GM12875 (cell line): ENCODE measurements around the gene TRMT2A.

Source experiments
- H3K4me3 ChIP-seq: one replicate; pipeline ENCODE4 v1.5.1; 2011; ENCODE audit warnings: low read depth, low read length, control low read depth
- CTCF ChIP-seq: IDR thresholded peaks from 2 replicates; pipeline ENCODE4 v1.5.1; 2011; ENCODE audit warnings: low read depth, mild to moderate bottlenecking, control low read depth, inconsistent platforms, low read length, moderate library complexity, borderline replicate concordance; ENCODE audit not compliant: insufficient read depth

TRMT2A gene

GRCh38 chr22:20111045-20111688, 5.9 kb downstream of the TRMT2A start:
- peak; percentile 66 for TF ChIP-seq CTCF
- H3K4me3 ChIP-seq, result no peak overlapping the region

GRCh38 chr22:20110359-20110985, 6.6 kb downstream of the TRMT2A start:
- H3K4me3 ChIP-seq, result no peak overlapping the region
- no peak for TF ChIP-seq CTCF

GRCh38 chr22:20109411-20110358, 7.3 kb downstream of the TRMT2A start:
- TF ChIP-seq CTCF, result no peak
- no peak overlapping the region for H3K4me3 ChIP-seq

GRCh38 chr22:20108757-20109230, 8.2 kb downstream of the TRMT2A start:
- TF ChIP-seq CTCF, result no peak
- no peak overlapping the region for H3K4me3 ChIP-seq

GRCh38 chr22:20107951-20108756, 8.9 kb downstream of the TRMT2A start:
- TF ChIP-seq CTCF, result no peak
- H3K4me3 ChIP-seq, result no peak overlapping the region

- H3K4me3 ChIP-seq, result no peak overlapping the region
- TF ChIP-seq CTCF, result no peak
Measured at GRCh38 chr22:20107471-20107901, 9.5 kb downstream of the TRMT2A start.
